K562 (cell line): ENCODE data around the gene GARNL3. TPM values are rescaled to one million over a fixed set of nuclear protein-coding genes. Genes with fewer than 3 reads are reported as not detected.

Experiments
- BHLHE40 ChIP-seq: IDR thresholded peaks from 2 replicates; pipeline ENCODE4 v1.6.1; 2011; ENCODE audit warnings: low read length, improper control_type of control experiment
- CC2D1A ChIP-seq: fragments of 450-650 bp; IDR thresholded peaks from 2 replicates; pipeline ENCODE4 v1.6.1; 2017; ENCODE audit warnings: mild to moderate bottlenecking
- CCNT2 ChIP-seq: IDR thresholded peaks from 2 replicates; pipeline ENCODE4 v1.6.1; 2011; ENCODE audit warnings: borderline replicate concordance, low read depth, mild to moderate bottlenecking, moderate library complexity, mixed read lengths, low read length; ENCODE audit not compliant: insufficient read length; ENCODE audit errors: extremely low read depth
- ETS2 ChIP-seq: IDR thresholded peaks from 2 replicates; pipeline ENCODE4 v1.6.1; 2016; ENCODE audit warnings: borderline replicate concordance, missing genetic modification characterization, mild to moderate bottlenecking, moderate library complexity, missing compliant biosample characterization; ENCODE audit not compliant: poor library complexity, severe bottlenecking
- KLF13 ChIP-seq: fragments of 450-650 bp; IDR thresholded peaks from 2 replicates; pipeline ENCODE4 v1.6.1; 2016; ENCODE audit warnings: missing genetic modification characterization, low read depth, mild to moderate bottlenecking, missing compliant biosample characterization, moderate library complexity, borderline replicate concordance
- MED1 ChIP-seq: sonication (generic); formaldehyde crosslinking; IDR thresholded peaks from 2 replicates; pipeline ENCODE4 v1.8.1; 2023; ENCODE audit warnings: missing genetic modification reagents, borderline replicate concordance
- MIER1 ChIP-seq: fragments of 450-650 bp; IDR thresholded peaks from 2 replicates; pipeline ENCODE4 v1.6.1; 2016; ENCODE audit warnings: antibody characterized with exemption, mild to moderate bottlenecking, low read depth
- PRMT5 ChIP-seq: sonication (generic); formaldehyde crosslinking; IDR thresholded peaks from 2 replicates; pipeline ENCODE4 v1.5.0; 2020; ENCODE audit warnings: missing genetic modification reagents
- RBM39 ChIP-seq: fragments of 200-400 bp; formaldehyde crosslinking; optimal IDR thresholded peaks from 2 replicates; pipeline ENCODE3; 2018; ENCODE audit warnings: low read depth, low read length
- SNRNP70 ChIP-seq: fragments of 200-400 bp; formaldehyde crosslinking; optimal IDR thresholded peaks from 2 replicates; pipeline ENCODE3; 2017; ENCODE audit warnings: low read depth, low read length
- TCFL5 ChIP-seq: fragments of 250-450 bp; sonication (Bioruptor Pico); conservative IDR thresholded peaks from 2 replicates; pipeline ENCODE4 v1.6.1; 2021; ENCODE audit warnings: mild to moderate bottlenecking, moderate library complexity, matching md5 sums
- XRCC5 ChIP-seq: fragments of 200-400 bp; formaldehyde crosslinking; IDR thresholded peaks from 2 replicates; pipeline ENCODE4 v1.6.1; 2017; ENCODE audit warnings: low read depth, mild to moderate bottlenecking, low read length
- ZSCAN29 ChIP-seq: fragments of 450-650 bp; IDR thresholded peaks from 2 replicates; pipeline ENCODE4 v1.6.1; 2017
- polyA plus RNA-seq, 8 experiments: library from polyadenylated mRNA; depleted of rRNA in 4 of 8; stranded (reverse) in 5 of 8; unstranded in 3 of 8; fragments of >200 nt; fragmentation: Nextera tagmentation in 2 of 8; fragmentation: Illumina TruSeq in 1 of 8; extraction: Ambion mirVana in 2 of 8; extraction: Trizol in 1 of 8; gene quantifications; 2 replicates each; pipeline versions ENCODE4 v1.2.1 to v1.2.3, GENCODE V29; 2011 to 2014; ENCODE audit warnings: inconsistent platforms in 1 of 8, missing spikeins in 1 of 8
- total RNA-seq, 7 experiments: library from RNA; depleted of rRNA in 6 of 7; stranded (reverse); fragments of >200 nt in 6 of 7; fragmentation: Illumina TruSeq in 2 of 7; extraction: Trizol in 2 of 7; gene quantifications; 2 replicates each; pipeline versions ENCODE4 v1.2.1 to v1.2.3, GENCODE V29; 2011 to 2021; ENCODE audit warnings: low replicate concordance in 1 of 7
- TF ChIP-seq, protein P1 (sequence below): fragments of 450-650 bp; formaldehyde crosslinking; IDR thresholded peaks from 2 replicates; pipeline ENCODE4 v1.4.0; 2020; ENCODE audit warnings: mild to moderate bottlenecking, moderate library complexity
- TF ChIP-seq, protein P2 (sequence below): fragments of 250-450 bp; sonication (Bioruptor Pico); IDR thresholded peaks from 2 replicates; pipeline ENCODE4 v1.8.0; 2021; ENCODE audit warnings: borderline replicate concordance, mild to moderate bottlenecking, moderate library complexity; ENCODE audit not compliant: poor library complexity, severe bottlenecking
- TF ChIP-seq, protein P3 (sequence below): IDR thresholded peaks from 2 replicates; pipeline ENCODE4 v1.6.1; 2011; ENCODE audit not compliant: insufficient read length; ENCODE audit errors: extremely low read depth
- TF ChIP-seq, protein P4 (sequence below): sonication (generic); formaldehyde crosslinking; IDR thresholded peaks from 2 replicates; pipeline ENCODE4 v1.8.0; 2022; ENCODE audit warnings: mild to moderate bottlenecking, low read depth, missing genetic modification reagents
- TF ChIP-seq, protein P5 (sequence below): sonication (generic); formaldehyde crosslinking; IDR thresholded peaks from 2 replicates; pipeline ENCODE4 v1.8.0; 2022; ENCODE audit warnings: mild to moderate bottlenecking, missing genetic modification reagents, borderline replicate concordance
- TF ChIP-seq, protein P6 (sequence below): fragments of 450-650 bp; IDR thresholded peaks from 2 replicates; pipeline ENCODE4 v1.6.1; 2016; ENCODE audit warnings: borderline replicate concordance

GARNL3 gene
- total and polyA plus RNA-seq, 9 of the 15 experiments (the other 6 are each of a cell fraction or from before 2014, with no cell fraction given) = 0.35 to 2.7 (median 1.6) TPM

DNA sequence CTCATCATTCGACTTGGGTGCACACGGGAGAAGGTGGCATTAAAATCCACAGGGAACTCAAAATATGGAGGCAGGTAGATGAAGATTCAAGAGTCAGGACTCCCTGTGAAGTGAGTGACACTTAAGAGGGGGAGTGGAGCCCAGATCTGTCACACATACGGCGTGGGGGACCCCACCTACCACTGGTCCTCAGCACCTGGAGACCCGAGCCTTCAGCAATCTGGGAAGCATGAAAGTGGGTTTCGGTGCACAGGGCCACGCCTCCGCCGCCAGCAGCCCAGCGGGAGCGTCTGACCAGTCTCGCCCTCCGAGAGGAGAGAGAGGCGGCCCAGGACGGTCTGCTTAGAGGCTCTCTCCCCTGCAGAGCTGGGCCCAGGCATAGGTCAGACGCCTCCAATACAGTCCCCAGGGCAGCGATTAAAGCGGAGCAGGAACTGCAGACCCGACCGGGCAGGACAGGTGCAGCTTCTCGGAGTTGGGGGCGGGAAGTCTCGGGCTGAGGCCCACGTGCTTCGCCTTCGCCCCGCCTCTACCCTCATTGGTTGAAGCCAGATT lies 131.8 kb downstream of the GARNL3 start (continued):
- TF ChIP-seq KLF13 (tag) (peak; percentile 62; the same call in 1 of the 2 replicates), ZSCAN29 (no peak), PRMT5 (CRISPR knock-in tag) (no peak), ETS2 (tag) (no peak), CCNT2 (no peak), CC2D1A (no peak), BHLHE40 (peak; percentile 65), MIER1 (no peak), RBM39 (no peak), TCFL5 (CRISPR knock-in tag) (no peak), MED1 (no peak), SNRNP70 (no peak), XRCC5 (0 out of 2 replicates have a peak, but pooled peaks have one; percentile 16)
- TF ChIP-seq, protein P1, sequence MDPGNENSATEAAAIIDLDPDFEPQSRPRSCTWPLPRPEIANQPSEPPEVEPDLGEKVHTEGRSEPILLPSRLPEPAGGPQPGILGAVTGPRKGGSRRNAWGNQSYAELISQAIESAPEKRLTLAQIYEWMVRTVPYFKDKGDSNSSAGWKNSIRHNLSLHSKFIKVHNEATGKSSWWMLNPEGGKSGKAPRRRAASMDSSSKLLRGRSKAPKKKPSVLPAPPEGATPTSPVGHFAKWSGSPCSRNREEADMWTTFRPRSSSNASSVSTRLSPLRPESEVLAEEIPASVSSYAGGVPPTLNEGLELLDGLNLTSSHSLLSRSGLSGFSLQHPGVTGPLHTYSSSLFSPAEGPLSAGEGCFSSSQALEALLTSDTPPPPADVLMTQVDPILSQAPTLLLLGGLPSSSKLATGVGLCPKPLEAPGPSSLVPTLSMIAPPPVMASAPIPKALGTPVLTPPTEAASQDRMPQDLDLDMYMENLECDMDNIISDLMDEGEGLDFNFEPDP (CRISPR knock-in tag) = 0 out of 2 replicates have a peak, but pooled peaks have one; percentile 49
- TF ChIP-seq, protein P2, sequence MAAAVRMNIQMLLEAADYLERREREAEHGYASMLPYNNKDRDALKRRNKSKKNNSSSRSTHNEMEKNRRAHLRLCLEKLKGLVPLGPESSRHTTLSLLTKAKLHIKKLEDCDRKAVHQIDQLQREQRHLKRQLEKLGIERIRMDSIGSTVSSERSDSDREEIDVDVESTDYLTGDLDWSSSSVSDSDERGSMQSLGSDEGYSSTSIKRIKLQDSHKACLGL (CRISPR knock-in tag) = peak; percentile 28
- TF ChIP-seq, protein P3, sequence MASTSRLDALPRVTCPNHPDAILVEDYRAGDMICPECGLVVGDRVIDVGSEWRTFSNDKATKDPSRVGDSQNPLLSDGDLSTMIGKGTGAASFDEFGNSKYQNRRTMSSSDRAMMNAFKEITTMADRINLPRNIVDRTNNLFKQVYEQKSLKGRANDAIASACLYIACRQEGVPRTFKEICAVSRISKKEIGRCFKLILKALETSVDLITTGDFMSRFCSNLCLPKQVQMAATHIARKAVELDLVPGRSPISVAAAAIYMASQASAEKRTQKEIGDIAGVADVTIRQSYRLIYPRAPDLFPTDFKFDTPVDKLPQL = no peak
- TF ChIP-seq, protein P4, sequence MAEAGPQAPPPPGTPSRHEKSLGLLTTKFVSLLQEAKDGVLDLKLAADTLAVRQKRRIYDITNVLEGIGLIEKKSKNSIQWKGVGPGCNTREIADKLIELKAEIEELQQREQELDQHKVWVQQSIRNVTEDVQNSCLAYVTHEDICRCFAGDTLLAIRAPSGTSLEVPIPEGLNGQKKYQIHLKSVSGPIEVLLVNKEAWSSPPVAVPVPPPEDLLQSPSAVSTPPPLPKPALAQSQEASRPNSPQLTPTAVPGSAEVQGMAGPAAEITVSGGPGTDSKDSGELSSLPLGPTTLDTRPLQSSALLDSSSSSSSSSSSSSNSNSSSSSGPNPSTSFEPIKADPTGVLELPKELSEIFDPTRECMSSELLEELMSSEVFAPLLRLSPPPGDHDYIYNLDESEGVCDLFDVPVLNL = 0 out of 2 replicates have a peak, but pooled peaks have one; percentile 10
- TF ChIP-seq, protein P5, sequence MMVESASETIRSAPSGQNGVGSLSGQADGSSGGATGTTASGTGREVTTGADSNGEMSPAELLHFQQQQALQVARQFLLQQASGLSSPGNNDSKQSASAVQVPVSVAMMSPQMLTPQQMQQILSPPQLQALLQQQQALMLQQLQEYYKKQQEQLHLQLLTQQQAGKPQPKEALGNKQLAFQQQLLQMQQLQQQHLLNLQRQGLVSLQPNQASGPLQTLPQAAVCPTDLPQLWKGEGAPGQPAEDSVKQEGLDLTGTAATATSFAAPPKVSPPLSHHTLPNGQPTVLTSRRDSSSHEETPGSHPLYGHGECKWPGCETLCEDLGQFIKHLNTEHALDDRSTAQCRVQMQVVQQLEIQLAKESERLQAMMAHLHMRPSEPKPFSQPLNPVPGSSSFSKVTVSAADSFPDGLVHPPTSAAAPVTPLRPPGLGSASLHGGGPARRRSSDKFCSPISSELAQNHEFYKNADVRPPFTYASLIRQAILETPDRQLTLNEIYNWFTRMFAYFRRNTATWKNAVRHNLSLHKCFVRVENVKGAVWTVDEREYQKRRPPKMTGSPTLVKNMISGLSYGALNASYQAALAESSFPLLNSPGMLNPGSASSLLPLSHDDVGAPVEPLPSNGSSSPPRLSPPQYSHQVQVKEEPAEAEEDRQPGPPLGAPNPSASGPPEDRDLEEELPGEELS (CRISPR knock-in tag) = no peak
- TF ChIP-seq, protein P6, sequence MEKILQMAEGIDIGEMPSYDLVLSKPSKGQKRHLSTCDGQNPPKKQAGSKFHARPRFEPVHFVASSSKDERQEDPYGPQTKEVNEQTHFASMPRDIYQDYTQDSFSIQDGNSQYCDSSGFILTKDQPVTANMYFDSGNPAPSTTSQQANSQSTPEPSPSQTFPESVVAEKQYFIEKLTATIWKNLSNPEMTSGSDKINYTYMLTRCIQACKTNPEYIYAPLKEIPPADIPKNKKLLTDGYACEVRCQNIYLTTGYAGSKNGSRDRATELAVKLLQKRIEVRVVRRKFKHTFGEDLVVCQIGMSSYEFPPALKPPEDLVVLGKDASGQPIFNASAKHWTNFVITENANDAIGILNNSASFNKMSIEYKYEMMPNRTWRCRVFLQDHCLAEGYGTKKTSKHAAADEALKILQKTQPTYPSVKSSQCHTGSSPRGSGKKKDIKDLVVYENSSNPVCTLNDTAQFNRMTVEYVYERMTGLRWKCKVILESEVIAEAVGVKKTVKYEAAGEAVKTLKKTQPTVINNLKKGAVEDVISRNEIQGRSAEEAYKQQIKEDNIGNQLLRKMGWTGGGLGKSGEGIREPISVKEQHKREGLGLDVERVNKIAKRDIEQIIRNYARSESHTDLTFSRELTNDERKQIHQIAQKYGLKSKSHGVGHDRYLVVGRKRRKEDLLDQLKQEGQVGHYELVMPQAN = peak; percentile 88; the same call in 1 of the 2 replicates
